Neural progenitor cell (in vitro differentiated cells): ENCODE data around the gene TMEM256.

Source experiments
- CTCF ChIP-seq: fragments of 200-600 bp; sonication (generic); IDR thresholded peaks from 2 replicates; pipeline ENCODE4 v1.5.1; 2017; ENCODE audit warnings: antibody characterized with exemption, mild to moderate bottlenecking
- EZH2 ChIP-seq: fragments of 200-600 bp; sonication (generic); IDR thresholded peaks from 2 replicates; pipeline ENCODE4 v1.6.1; 2017; ENCODE audit warnings: antibody characterized with exemption, mild to moderate bottlenecking, moderate library complexity
- EZH2phosphoT487 ChIP-seq: fragments of 200-600 bp; sonication (generic); IDR thresholded peaks from 2 replicates; pipeline ENCODE4 v1.6.1; 2017; ENCODE audit warnings: antibody characterized with exemption

DNA sequence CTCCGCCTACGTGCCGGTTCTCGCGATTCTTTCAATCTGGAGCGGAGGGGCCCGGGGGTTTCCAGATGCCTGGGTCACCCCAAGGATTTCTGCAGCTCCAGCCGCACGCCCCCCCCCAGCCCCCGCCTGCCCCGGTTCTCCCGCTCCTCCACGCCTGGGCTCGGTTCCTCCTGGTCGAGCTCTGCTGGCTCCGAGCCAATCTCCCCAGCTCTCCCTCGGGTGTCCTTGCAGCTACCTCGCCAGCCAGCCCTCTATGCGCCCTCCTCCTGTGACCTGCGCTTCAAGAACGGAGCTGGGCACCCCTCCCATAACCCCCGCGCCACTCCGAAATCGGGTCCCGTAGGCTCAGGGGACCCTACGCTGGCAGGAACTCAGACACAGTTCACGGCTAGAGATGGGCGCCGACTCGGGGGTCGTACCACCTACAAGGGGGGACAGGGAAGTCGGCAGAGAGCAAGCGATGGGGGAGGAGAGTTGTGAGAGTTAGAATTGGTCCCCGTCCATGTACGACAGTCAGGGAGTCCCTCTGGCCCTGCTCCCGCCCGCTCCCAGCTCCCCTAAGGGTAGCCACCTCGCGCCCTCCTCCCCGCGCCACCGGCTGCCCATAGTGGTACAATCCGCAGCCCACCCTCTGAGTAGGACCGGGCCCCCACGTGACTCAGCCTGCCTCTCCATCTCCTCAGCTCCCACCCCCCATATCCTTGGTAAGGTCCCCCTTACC, 36.4 kb upstream of the TMEM256 start:
- no peak for TF ChIP-seq CTCF
- no peak for TF ChIP-seq EZH2
- no peak for TF ChIP-seq EZH2phosphoT487
